Breast epithelium (tissue), 3 donors: ENCODE results near the gene ENTPD1.

Experiments used
- POLR2A ChIP-seq: fragments of 450-650 bp; IDR thresholded peaks from one replicate; pipeline ENCODE4 v1.6.1; 2016; ENCODE audit warnings: antibody characterized with exemption, mild to moderate bottlenecking, moderate library complexity
- TF ChIP-seq, protein P1 (sequence below), 3 donors: fragments of 450-650 bp; IDR thresholded peaks; one replicate each; pipeline ENCODE4 v1.5.1; 2016 to 2017; ENCODE audit warnings: antibody characterized with exemption in 3 of 3, mild to moderate bottlenecking in 3 of 3, moderate library complexity in 3 of 3

DNA sequence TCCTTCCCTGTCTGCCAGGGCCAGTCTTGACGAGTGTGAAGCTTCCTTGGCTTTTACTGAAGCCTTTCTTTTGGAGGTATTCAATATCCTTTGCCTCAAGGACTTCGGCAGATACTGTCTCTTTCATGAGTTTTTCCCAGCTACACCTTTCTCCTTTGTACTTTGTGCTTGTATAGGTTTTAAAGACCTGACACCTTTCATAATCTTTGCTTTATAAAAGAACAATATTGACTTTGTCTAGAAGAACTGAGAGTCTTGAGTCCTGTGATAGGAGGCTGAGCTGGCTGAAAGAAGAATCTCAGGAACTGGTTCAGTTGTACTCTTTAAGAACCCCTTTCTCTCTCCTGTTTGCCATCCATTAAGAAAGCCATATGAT, 110.5 kb downstream of the ENTPD1 start:
- no peak for TF ChIP-seq POLR2A
- TF ChIP-seq, protein P1, sequence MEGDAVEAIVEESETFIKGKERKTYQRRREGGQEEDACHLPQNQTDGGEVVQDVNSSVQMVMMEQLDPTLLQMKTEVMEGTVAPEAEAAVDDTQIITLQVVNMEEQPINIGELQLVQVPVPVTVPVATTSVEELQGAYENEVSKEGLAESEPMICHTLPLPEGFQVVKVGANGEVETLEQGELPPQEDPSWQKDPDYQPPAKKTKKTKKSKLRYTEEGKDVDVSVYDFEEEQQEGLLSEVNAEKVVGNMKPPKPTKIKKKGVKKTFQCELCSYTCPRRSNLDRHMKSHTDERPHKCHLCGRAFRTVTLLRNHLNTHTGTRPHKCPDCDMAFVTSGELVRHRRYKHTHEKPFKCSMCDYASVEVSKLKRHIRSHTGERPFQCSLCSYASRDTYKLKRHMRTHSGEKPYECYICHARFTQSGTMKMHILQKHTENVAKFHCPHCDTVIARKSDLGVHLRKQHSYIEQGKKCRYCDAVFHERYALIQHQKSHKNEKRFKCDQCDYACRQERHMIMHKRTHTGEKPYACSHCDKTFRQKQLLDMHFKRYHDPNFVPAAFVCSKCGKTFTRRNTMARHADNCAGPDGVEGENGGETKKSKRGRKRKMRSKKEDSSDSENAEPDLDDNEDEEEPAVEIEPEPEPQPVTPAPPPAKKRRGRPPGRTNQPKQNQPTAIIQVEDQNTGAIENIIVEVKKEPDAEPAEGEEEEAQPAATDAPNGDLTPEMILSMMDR (IDR thresholded peaks at IDR 0.05): no peak
